Natural killer cell (primary cell): ENCODE measurements around the gene TVP23A. TPM values are rescaled to one million over a fixed set of nuclear protein-coding genes. Genes with fewer than 3 reads are reported as not detected.

ENCODE experiments used
- ATAC-seq, 3 donors: fragments of 150-1000 bp in 2 of 3; fragments of 200-7000 bp in 1 of 3; cut with Tn5 transposase; 1 replicate in 1 of 3; 2 replicates in 2 of 3; pipeline ENCODE4 v1.10.0; 2021; ENCODE audit warnings: mild to moderate bottlenecking in 2 of 3, moderate library complexity in 2 of 3
- DNase-seq, 2 donors: peaks; one replicate each; pipeline versions ENCODE4 v3.0.0 to v3.0.0-alpha.2; 2013 to 2021; ENCODE audit warnings: mixed read lengths in 1 of 2
- H3K27ac ChIP-seq: one replicate; pipeline ENCODE4 v1.5.1; 2013; ENCODE audit warnings: mild to moderate bottlenecking, low read length
- H3K27me3 ChIP-seq: one replicate; pipeline ENCODE4 v1.6.1; 2013; ENCODE audit warnings: low read length; ENCODE audit not compliant: control insufficient read depth, insufficient read depth
- H3K36me3 ChIP-seq: one replicate; pipeline ENCODE4 v1.6.1; 2013; ENCODE audit warnings: low read length; ENCODE audit not compliant: control insufficient read depth, insufficient read depth
- H3K4me1 ChIP-seq: one replicate; pipeline ENCODE4 v1.6.1; 2013; ENCODE audit warnings: low read length; ENCODE audit not compliant: control insufficient read depth, insufficient read depth
- H3K4me3 ChIP-seq: one replicate; pipeline ENCODE4 v1.5.1; 2013; ENCODE audit warnings: low read length
- H3K9me3 ChIP-seq: one replicate; pipeline ENCODE4 v1.6.1; 2013; ENCODE audit warnings: low read length; ENCODE audit not compliant: control insufficient read depth, insufficient read depth
- H3K27ac Mint-ChIP-seq, 2 donors: one replicate each; pipeline ENCODE4 v1.8.0; 2022; ENCODE audit warnings: mild to moderate bottlenecking in 2 of 2, mixed read lengths in 2 of 2, moderate library complexity in 1 of 2
- H3K27me3 Mint-ChIP-seq, 2 donors: one replicate each; pipeline ENCODE4 v1.8.0; 2022; ENCODE audit warnings: low read depth in 2 of 2, mixed read lengths in 2 of 2
- H3K36me3 Mint-ChIP-seq: one replicate; pipeline ENCODE4 v1.8.0; 2022; ENCODE audit warnings: mixed read lengths
- H3K4me1 Mint-ChIP-seq, 2 donors: one replicate each; pipeline ENCODE4 v1.8.0; 2022; ENCODE audit warnings: mixed read lengths in 2 of 2
- H3K4me3 Mint-ChIP-seq: one replicate; pipeline ENCODE4 v1.8.0; 2022; ENCODE audit warnings: mild to moderate bottlenecking, moderate library complexity, mixed read lengths
- H3K9me3 Mint-ChIP-seq, 2 donors: one replicate each; pipeline ENCODE4 v1.8.0; 2022; ENCODE audit warnings: mixed read lengths in 2 of 2
- CTCF ChIP-seq: fragments of 200-600 bp; IDR thresholded peaks from one replicate; pipeline ENCODE4 v1.8.0; 2022; ENCODE audit warnings: antibody characterized with exemption
- WGBS: methylation state at CpG from one replicate; pipeline ENCODE4 v1.1.7; 2013; ENCODE audit warnings: missing lambda C conversion rate; ENCODE audit not compliant: insufficient coverage; 5-methylcytosine and 5-hydroxymethylcytosine counted together
- intact Hi-C: fragments of 100-400 bp; cut with micrococcal nuclease; formaldehyde crosslinking; loops from one replicate; pipeline ENCODE4 v1.14.2; 2022
- total RNA-seq, 4 donors: library from RNA; stranded (reverse); fragments of 120-200 nt in 1 of 4; gene quantifications; one replicate each; pipeline versions ENCODE4 v1.2.3 to v1.2.4, GENCODE V29; 2013 to 2022

Gene TVP23A
- total RNA-seq, 3 donors from 2014 or later (not counting 1 experiment from before 2014, with no cell fraction given) = not detected

- Mint-ChIP-seq H3K27me3 (peaks cover 7 to 9% of the 10 kb centered on the region in 2 donors), H3K36me3 (no peaks in the 10 kb centered on the region), H3K9me3 (no peaks in the 10 kb centered on the region), H3K4me1 (no peaks in the 10 kb centered on the region), H3K27ac (no peak overlapping the region), H3K4me3 (no peak overlapping the region)
- DNase-seq (no peak), ATAC-seq (no peak)
- no CpG with 5 or more reads among the region's 1 CpG for WGBS
- no peak overlapping the region for H3K27ac ChIP-seq
- no peaks in the 10 kb centered on the region for H3K4me1 ChIP-seq
- H3K9me3 ChIP-seq = no peaks in the 10 kb centered on the region
- no peaks in the 10 kb centered on the region for H3K36me3 ChIP-seq
- intact Hi-C loops = no loop called here
- TF ChIP-seq CTCF = no peak
- H3K4me3 ChIP-seq = no peak overlapping the region
- H3K27me3 ChIP-seq = no peaks in the 10 kb centered on the region
These were observed 2.0 kb upstream of the TVP23A start for GRCh38 chr16:10820546-10820945.

GRCh38 chr16:10817514-10817913 is 1.1 kb downstream of the TVP23A start:
- Mint-ChIP-seq H3K4me3 (no peak overlapping the region), H3K4me1 (no peaks in the 10 kb centered on the region), H3K27me3 (peaks cover 7 to 9% of the 10 kb centered on the region in 2 donors), H3K36me3 (no peaks in the 10 kb centered on the region), H3K27ac (no peak overlapping the region), H3K9me3 (no peaks in the 10 kb centered on the region)
- Histone ChIP-seq H3K9me3 (no peaks in the 10 kb centered on the region), H3K4me3 (no peak overlapping the region), H3K27me3 (no peaks in the 10 kb centered on the region), H3K4me1 (no peaks in the 10 kb centered on the region), H3K36me3 (no peaks in the 10 kb centered on the region), H3K27ac (no peak overlapping the region)
- ATAC-seq (no peak), DNase-seq (no peak)
- 100% methylated on average over 1 of the region's 1 CpG for WGBS
- intact Hi-C loops = no loop called here
- no peak for TF ChIP-seq CTCF

GRCh38 chr16:10813099-10813455 is 5.5 kb downstream of the TVP23A start:
- H3K4me1 ChIP-seq = no peaks in the 10 kb centered on the region
- Mint-ChIP-seq H3K27ac (no peak overlapping the region), H3K4me1 (peaks cover 0 to 4% of the 10 kb centered on the region in 2 donors), H3K9me3 (no peaks in the 10 kb centered on the region), H3K4me3 (no peak overlapping the region), H3K27me3 (peaks cover 7 to 9% of the 10 kb centered on the region in 2 donors), H3K36me3 (no peaks in the 10 kb centered on the region)
- no peaks in the 10 kb centered on the region for H3K27me3 ChIP-seq
- H3K4me3 ChIP-seq = no peak overlapping the region
- 95% methylated on average over 3 of the region's 4 CpGs for WGBS
- DNase-seq = no peak
- no peaks in the 10 kb centered on the region for H3K9me3 ChIP-seq
- no peak for TF ChIP-seq CTCF
- H3K36me3 ChIP-seq = no peaks in the 10 kb centered on the region
- no peak for ATAC-seq
- H3K27ac ChIP-seq = no peak overlapping the region
- intact Hi-C loops = no loop called here

GRCh38 chr16:10812312-10813098 is 6.1 kb downstream of the TVP23A start:
- H3K27me3 ChIP-seq = no peaks in the 10 kb centered on the region
- no peak overlapping the region for H3K4me3 ChIP-seq
- ATAC-seq (no peak), DNase-seq (no peak)
- H3K9me3 ChIP-seq = no peaks in the 10 kb centered on the region
- no peaks in the 10 kb centered on the region for H3K4me1 ChIP-seq
- 48% methylated on average over 3 of the region's 6 CpGs for WGBS
- intact Hi-C loops = no loop called here
- Mint-ChIP-seq H3K9me3 (no peaks in the 10 kb centered on the region), H3K36me3 (no peaks in the 10 kb centered on the region), H3K4me1 (peaks cover 0 to 4% of the 10 kb centered on the region in 2 donors), H3K27ac (no peak overlapping the region), H3K4me3 (no peak overlapping the region), H3K27me3 (peaks cover 3 to 4% of the 10 kb centered on the region in 2 donors)
- no peaks in the 10 kb centered on the region for H3K36me3 ChIP-seq
- H3K27ac ChIP-seq = no peak overlapping the region
- no peak for TF ChIP-seq CTCF
